Ishikawa (cell line): ENCODE data around the gene CDRT15.

Experiments used
- CEBPB ChIP-seq: IDR thresholded peaks from 2 replicates; pipeline ENCODE4 v1.6.1; 2012
- CREB1 ChIP-seq: IDR thresholded peaks from 2 replicates; pipeline ENCODE4 v1.6.1; 2012; ENCODE audit warnings: low read depth
- EGR1 ChIP-seq: IDR thresholded peaks from 2 replicates; pipeline ENCODE4 v1.6.1; 2012
- EP300 ChIP-seq: IDR thresholded peaks from 2 replicates; pipeline ENCODE4 v1.6.1; 2012; ENCODE audit warnings: borderline replicate concordance
- FOXM1 ChIP-seq: IDR thresholded peaks from 2 replicates; pipeline ENCODE4 v1.6.1; 2012; ENCODE audit warnings: low read depth, borderline replicate concordance
- MAX ChIP-seq: IDR thresholded peaks from 2 replicates; pipeline ENCODE4 v1.6.1; 2012
- NFIC ChIP-seq: IDR thresholded peaks from 2 replicates; pipeline ENCODE4 v1.6.1; 2012
- RAD21 ChIP-seq: IDR thresholded peaks from 2 replicates; pipeline ENCODE4 v1.6.1; 2012; ENCODE audit warnings: low read depth
- TAF1 ChIP-seq: IDR thresholded peaks from 2 replicates; pipeline ENCODE4 v1.6.1; 2012; ENCODE audit warnings: low read depth, mild to moderate bottlenecking
- TCF12 ChIP-seq: IDR thresholded peaks from 2 replicates; pipeline ENCODE4 v1.6.1; 2012; ENCODE audit warnings: low read depth
- TEAD4 ChIP-seq: IDR thresholded peaks from 2 replicates; pipeline ENCODE4 v1.6.1; 2012
- USF1 ChIP-seq: IDR thresholded peaks from 2 replicates; pipeline ENCODE4 v1.6.1; 2012
- YY1 ChIP-seq: IDR thresholded peaks from 2 replicates; pipeline ENCODE4 v1.6.1; 2012; ENCODE audit warnings: low read depth
- ZBTB7A ChIP-seq: IDR thresholded peaks from 2 replicates; pipeline ENCODE4 v1.6.1; 2012; ENCODE audit warnings: low read depth
- TF ChIP-seq, protein P1 (sequence below): IDR thresholded peaks from 2 replicates; pipeline ENCODE4 v1.6.1; 2012; ENCODE audit warnings: low read depth, mild to moderate bottlenecking

CDRT15 gene

GRCh38 chr17:14225254-14225980 is 11.2 kb downstream of the CDRT15 start:
- TF ChIP-seq, protein P1, sequence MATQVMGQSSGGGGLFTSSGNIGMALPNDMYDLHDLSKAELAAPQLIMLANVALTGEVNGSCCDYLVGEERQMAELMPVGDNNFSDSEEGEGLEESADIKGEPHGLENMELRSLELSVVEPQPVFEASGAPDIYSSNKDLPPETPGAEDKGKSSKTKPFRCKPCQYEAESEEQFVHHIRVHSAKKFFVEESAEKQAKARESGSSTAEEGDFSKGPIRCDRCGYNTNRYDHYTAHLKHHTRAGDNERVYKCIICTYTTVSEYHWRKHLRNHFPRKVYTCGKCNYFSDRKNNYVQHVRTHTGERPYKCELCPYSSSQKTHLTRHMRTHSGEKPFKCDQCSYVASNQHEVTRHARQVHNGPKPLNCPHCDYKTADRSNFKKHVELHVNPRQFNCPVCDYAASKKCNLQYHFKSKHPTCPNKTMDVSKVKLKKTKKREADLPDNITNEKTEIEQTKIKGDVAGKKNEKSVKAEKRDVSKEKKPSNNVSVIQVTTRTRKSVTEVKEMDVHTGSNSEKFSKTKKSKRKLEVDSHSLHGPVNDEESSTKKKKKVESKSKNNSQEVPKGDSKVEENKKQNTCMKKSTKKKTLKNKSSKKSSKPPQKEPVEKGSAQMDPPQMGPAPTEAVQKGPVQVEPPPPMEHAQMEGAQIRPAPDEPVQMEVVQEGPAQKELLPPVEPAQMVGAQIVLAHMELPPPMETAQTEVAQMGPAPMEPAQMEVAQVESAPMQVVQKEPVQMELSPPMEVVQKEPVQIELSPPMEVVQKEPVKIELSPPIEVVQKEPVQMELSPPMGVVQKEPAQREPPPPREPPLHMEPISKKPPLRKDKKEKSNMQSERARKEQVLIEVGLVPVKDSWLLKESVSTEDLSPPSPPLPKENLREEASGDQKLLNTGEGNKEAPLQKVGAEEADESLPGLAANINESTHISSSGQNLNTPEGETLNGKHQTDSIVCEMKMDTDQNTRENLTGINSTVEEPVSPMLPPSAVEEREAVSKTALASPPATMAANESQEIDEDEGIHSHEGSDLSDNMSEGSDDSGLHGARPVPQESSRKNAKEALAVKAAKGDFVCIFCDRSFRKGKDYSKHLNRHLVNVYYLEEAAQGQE: no peak
- TF ChIP-seq ZBTB7A (no peak), TEAD4 (no peak), EGR1 (no peak), FOXM1 (no peak), TCF12 (no peak), TAF1 (no peak), RAD21 (no peak), MAX (no peak), EP300 (no peak), YY1 (no peak), USF1 (no peak), CREB1 (no peak)

- TF ChIP-seq USF1 (no peak), TAF1 (no peak), CEBPB (no peak), ZBTB7A (no peak), RAD21 (no peak), TEAD4 (no peak)
These were observed 14.1 kb downstream of the CDRT15 start for GRCh38 chr17:14222611-14223010.

GRCh38 chr17:14214271-14214670 is 22.4 kb downstream of the CDRT15 start:
- TF ChIP-seq TCF12: no peak
- no peak for TF ChIP-seq TAF1
- TF ChIP-seq ZBTB7A: no peak
- TF ChIP-seq EGR1: no peak
- TF ChIP-seq, protein P1: no peak
- no peak for TF ChIP-seq YY1
- no peak for TF ChIP-seq RAD21

GRCh38 chr17:14212401-14212800 is 24.3 kb downstream of the CDRT15 start:
- TF ChIP-seq TEAD4: no peak
- no peak for TF ChIP-seq CEBPB
- no peak for TF ChIP-seq MAX

GRCh38 chr17:14211801-14212200 is 24.9 kb downstream of the CDRT15 start:
- TF ChIP-seq TAF1: no peak
- TF ChIP-seq MAX: no peak
- TF ChIP-seq TCF12: no peak
- TF ChIP-seq CREB1: no peak
- no peak for TF ChIP-seq USF1

DNA sequence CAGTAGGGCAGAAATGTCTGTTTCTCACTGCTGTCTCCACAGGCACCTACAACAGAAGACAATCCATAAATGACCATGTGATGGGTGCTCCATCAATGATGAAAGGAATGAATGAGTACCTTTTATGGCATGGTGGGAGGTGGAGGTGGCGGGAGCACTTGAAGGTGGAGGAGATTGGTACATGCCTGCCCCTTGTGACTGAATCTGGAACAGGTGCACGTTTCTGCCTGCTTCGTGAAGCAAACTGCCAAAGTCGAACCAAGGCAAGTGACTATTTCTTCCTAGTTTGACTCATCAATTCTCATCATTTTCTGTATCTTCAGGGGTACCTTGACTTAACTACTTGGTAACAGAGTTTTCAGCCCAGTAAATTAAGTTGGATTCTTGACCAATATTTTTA is 25.4 kb downstream of the CDRT15 start:
- TF ChIP-seq USF1 (no peak), EP300 (no peak), TEAD4 (no peak), NFIC (no peak), CREB1 (no peak), YY1 (no peak), CEBPB (no peak)
